Brain microvascular endothelial cell (primary cell): Measurements from ENCODE around the gene MSMO1.
A peak's percentile ranks its signal among the peaks of the same experiment; 100 is the strongest.

Source experiments
- DNase-seq: peaks from one replicate; pipeline ENCODE4 v3.0.0-alpha.2; 2020
- H3K27ac ChIP-seq: fragments of 250-450 bp; sonication (Bioruptor Pico); 2 replicates; pipeline ENCODE4 v1.5.1; 2020; ENCODE audit warnings: mild to moderate bottlenecking, moderate library complexity
- H3K27me3 ChIP-seq: fragments of 250-450 bp; sonication (Bioruptor Pico); replicated peaks from 2 replicates; pipeline ENCODE4 v1.5.1; 2020; ENCODE audit warnings: mild to moderate bottlenecking
- H3K36me3 ChIP-seq: fragments of 250-450 bp; sonication (Bioruptor Pico); replicated peaks from 2 replicates; pipeline ENCODE4 v1.5.1; 2020; ENCODE audit warnings: mild to moderate bottlenecking
- H3K4me3 ChIP-seq: 2 replicates; pipeline ENCODE4 v1.5.1; 2011; ENCODE audit warnings: low read depth, mild to moderate bottlenecking, control low read depth, low read length, moderate library complexity
- in situ Hi-C: cut with HindIII; loops from 2 replicates; pipeline ENCODE4 v1.10.0; 2017; ENCODE audit warnings: low sequenced_read_pairs, low pct_ligation_motif_present
- TF ChIP-seq, protein P1 (sequence below): IDR thresholded peaks from 2 replicates; pipeline ENCODE4 v1.5.1; 2011; ENCODE audit warnings: low read depth, mild to moderate bottlenecking, moderate library complexity, low read length, control low read depth, inconsistent platforms; ENCODE audit errors: missing control alignments

MSMO1 gene

DNA sequence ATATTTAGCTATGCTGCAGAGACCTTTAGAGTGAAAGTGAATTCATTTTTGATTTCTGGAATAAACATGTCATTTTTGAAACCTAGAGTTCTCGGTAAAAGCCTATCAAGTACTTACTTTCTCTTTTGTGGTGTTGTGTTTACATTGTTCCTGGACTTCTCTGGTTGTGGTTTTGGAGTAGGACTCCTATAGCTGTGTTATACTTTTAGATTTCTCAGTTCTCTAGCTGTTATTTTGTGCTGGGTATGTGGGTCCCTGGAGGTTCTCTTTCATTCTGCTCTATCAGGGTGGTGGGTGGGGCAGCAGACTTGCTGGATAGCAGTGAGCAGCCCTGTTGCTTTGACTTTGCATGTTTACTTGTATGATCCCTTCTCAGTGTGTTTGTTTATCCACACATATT is 25.6 kb upstream of the MSMO1 start:
- H3K36me3 ChIP-seq, result no peaks in the 10 kb centered on the region
- H3K4me3 ChIP-seq, result peak overlapping the region; percentile 18
- in situ Hi-C loops, result no loop called here
- no peak overlapping the region for H3K27ac ChIP-seq
- DNase-seq, result peak; percentile 16
- TF ChIP-seq, protein P1, sequence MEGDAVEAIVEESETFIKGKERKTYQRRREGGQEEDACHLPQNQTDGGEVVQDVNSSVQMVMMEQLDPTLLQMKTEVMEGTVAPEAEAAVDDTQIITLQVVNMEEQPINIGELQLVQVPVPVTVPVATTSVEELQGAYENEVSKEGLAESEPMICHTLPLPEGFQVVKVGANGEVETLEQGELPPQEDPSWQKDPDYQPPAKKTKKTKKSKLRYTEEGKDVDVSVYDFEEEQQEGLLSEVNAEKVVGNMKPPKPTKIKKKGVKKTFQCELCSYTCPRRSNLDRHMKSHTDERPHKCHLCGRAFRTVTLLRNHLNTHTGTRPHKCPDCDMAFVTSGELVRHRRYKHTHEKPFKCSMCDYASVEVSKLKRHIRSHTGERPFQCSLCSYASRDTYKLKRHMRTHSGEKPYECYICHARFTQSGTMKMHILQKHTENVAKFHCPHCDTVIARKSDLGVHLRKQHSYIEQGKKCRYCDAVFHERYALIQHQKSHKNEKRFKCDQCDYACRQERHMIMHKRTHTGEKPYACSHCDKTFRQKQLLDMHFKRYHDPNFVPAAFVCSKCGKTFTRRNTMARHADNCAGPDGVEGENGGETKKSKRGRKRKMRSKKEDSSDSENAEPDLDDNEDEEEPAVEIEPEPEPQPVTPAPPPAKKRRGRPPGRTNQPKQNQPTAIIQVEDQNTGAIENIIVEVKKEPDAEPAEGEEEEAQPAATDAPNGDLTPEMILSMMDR, result no peak
- H3K27me3 ChIP-seq, result no peaks in the 10 kb centered on the region

DNA sequence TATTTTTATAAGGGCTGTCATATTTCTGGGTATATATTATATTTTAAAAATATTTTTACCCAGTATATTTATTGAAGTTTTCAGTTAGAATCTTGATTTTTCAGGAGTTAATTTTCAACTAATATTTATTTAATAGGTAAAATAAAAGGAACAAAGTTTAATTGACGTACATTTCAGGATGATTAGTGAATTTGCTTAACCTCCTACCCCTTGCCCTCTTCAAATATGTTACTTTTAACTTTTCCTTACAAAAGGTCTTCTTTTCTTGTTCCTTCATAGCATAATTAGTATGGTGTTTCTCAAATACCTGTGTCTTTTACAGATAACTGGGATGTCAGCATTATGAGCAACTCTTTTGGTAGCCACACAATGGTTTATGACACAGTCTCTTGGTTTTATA is 24.8 kb upstream of the MSMO1 start:
- TF ChIP-seq, protein P1, result no peak

DNA sequence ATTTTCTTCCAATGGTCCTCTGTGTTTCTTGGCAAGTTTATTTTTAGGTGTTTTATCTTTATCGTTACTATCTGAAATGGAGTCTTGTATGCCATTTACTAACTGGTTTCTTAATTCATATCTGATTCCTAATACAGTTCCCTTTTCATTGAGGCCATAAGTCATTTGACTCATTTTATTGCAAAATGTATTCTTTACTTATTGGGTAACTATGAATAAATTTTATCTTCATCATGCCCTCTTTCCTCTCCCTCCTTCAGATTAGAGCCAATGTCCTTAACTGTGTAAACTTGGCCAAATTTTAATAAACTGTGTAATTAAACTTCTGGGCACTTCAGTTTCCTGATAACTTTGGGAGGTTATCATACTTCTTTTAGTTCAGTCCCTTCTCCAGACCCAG is 19.3 kb upstream of the MSMO1 start:
- in situ Hi-C loops, result no loop called here
- Histone ChIP-seq H3K4me3 (no peak overlapping the region), H3K36me3 (no peaks in the 10 kb centered on the region), H3K27ac (no peak overlapping the region), H3K27me3 (no peaks in the 10 kb centered on the region)
- no peak for DNase-seq
- TF ChIP-seq, protein P1, result no peak

More for the DNA sequence above, 24.8 kb upstream of the MSMO1 start:
- Histone ChIP-seq H3K27me3 (no peaks in the 10 kb centered on the region), H3K4me3 (no peak overlapping the region), H3K36me3 (no peaks in the 10 kb centered on the region), H3K27ac (no peak overlapping the region)
- in situ Hi-C loops, result no loop called here
- no peak for DNase-seq

DNA sequence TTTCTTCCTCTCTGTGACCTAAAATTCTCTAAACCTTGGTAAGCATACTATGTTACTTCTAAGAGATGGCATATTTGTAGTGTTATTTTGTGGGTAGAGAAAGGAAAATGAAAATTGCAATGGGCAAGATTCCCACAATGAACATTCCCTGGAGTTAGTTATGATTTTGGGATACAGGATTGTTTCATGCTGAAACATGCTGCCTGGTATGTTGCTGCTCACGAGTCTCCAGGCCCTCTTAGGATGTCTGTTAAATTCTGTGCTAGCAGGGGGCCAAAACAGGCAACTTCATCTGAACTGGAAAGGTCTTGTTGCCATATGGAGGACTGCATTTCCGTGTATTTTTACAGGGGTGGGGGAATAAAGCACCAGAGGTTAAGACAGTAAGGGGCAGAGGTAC is 18.9 kb upstream of the MSMO1 start:
- Histone ChIP-seq H3K4me3 (no peak overlapping the region), H3K36me3 (no peaks in the 10 kb centered on the region), H3K27ac (no peak overlapping the region), H3K27me3 (no peaks in the 10 kb centered on the region)
- in situ Hi-C loops, result no loop called here
- TF ChIP-seq, protein P1, result no peak
- DNase-seq, result no peak

DNA sequence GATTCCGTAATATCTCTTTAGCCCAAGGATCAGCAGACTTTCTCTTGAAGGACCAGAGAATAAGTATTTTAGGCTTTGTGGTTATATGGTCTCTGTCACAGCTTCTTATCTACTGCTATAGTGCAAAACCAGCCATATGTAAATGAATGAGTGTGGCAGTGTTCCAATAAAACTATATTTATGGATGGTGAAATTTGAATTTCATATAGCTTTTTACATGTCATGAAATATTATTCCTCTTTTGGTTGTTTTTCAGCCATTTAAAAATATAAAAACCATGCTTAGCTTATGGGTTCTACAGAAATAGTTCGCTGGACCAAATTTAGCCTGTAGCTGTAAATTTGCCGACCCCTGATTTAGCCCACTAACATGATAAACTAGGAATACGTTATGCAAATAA is 18.0 kb upstream of the MSMO1 start:
- TF ChIP-seq, protein P1, result no peak
- no peaks in the 10 kb centered on the region for H3K36me3 ChIP-seq
- H3K4me3 ChIP-seq, result no peak overlapping the region
- DNase-seq, result no peak
- in situ Hi-C loops, result no loop called here
- H3K27me3 ChIP-seq, result no peaks in the 10 kb centered on the region
- H3K27ac ChIP-seq, result no peak overlapping the region

DNA sequence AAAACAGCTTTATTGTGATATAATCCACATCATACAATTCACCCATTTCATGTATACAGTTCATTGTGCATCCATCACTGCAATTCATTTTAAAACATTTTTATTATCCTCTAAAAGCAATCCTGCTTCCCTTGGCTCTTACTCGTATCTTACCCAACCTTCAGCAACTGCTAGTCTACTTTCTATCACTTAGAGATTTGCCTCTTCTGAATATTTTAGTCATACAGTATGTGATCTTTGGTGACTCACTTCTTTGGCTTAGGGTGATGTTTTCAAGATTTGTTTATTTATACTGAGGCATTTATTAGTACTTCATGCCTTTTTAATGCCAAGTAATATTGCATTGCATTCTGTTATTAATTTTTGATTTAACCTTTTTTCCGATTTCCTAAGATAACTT is 15.0 kb upstream of the MSMO1 start:
- in situ Hi-C loops, result no loop called here
- TF ChIP-seq, protein P1, result no peak
- no peak overlapping the region for H3K4me3 ChIP-seq
- no peaks in the 10 kb centered on the region for H3K36me3 ChIP-seq
- H3K27me3 ChIP-seq, result no peaks in the 10 kb centered on the region
- H3K27ac ChIP-seq, result no peak overlapping the region
- DNase-seq, result peak; percentile 9
